Ovary (tissue), 3 donors: Measurements from ENCODE around the gene YARS2.

Source experiments
- CTCF ChIP-seq, 3 donors: fragments of 450-650 bp in 2 of 3; fragments of 200-600 bp in 1 of 3; IDR thresholded peaks; one replicate each; pipeline versions ENCODE4 v1.5.1 to v1.8.0; 2016 to 2022; ENCODE audit warnings: antibody characterized with exemption in 3 of 3, mild to moderate bottlenecking in 1 of 3
- POLR2A ChIP-seq: fragments of 450-650 bp; IDR thresholded peaks from one replicate; pipeline ENCODE4 v1.6.1; 2017; ENCODE audit warnings: antibody characterized with exemption, mild to moderate bottlenecking, moderate library complexity
- donor health status: DM: no; HTN: no; CAD: no.

DNA sequence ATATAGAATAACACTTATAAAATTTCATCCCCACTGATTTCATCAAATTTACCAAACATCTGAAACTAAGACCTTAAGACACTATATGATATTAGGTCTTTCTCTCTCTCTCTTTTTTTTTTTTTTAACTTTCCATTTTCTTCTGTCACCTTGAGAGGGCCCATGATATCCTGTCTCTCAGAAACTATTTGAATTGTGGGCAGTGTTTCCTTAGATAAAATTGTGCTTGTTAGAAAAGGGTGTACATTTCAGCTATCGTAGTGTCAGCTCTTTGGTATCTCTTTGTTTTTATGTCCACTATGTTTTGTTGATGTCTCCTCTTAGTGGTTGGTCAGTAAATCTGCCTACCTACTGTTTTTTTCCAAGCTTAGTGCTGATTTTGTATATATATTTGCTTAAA lies 52.8 kb downstream of the YARS2 start:
- TF ChIP-seq CTCF (IDR thresholded peaks at IDR 0.05) (no peak), POLR2A (no peak)
